ENCODE results near the gene TRIM72. TPM values are rescaled to one million over a fixed set of nuclear protein-coding genes. Genes with fewer than 3 reads are reported as not detected.
"Not testable (repeated sequence)": the region's sequence is repeated elsewhere in the genome, so short reads cannot be mapped to it uniquely, and the experiment has no call there.

TRIM72 gene
- total RNA-seq, 4 donors from 2014 or later, result 0.14 TPM; not detected in 3

DNA sequence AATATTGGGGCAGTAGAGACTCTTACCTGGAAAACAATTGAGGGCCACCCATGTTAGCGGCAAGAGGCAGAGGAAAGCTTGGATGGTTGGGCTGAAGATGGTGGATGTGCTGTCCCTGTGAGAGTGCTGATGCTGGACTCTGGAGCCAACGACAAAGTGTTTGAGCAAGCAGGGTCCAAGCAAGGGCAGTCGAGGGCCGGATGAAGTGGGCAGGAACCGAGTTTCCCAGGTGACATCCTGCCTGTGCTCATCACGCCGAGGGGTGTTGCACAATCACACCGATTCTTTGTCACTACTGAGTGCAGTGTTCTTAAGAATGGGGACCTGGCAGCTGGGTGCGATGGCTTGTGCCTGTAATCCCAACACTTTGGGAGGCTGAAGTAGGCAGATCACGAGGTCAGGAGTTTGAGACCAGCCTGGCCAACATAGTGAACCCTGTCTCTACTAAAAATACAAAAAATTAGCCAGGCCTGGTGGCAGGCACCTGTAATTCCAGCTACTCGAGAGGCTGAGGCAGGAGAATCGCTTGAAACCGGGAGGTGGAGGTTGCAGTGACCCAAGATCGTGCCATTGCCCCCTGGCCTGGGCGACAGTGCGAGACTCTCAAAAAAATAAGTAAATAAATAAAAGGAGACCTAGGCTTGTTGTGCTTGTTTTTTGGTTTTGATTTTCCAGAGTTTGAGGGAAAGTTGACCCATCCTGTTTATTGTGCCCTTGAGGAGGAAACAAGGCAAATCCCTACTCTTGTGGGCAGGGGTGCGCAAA, 17.4 kb upstream of the TRIM72 start:
- in situ Hi-C loops (cut with MboI; ENCODE audit: low pct_ligation_motif_present in 1 of 4, low pct_unique_long_range_greater_than_20kb in 1 of 4, low sequenced_read_pairs in 3 of 4), result loop anchor here in 2 of 4 donors (10.0 to 25.0 kb wide), 2 partner anchors 241 to 248 kb away; partner anchors contain the start of genes ZNF843 (in 2 of the 2) and COX6A2 (in 1 of the 2)
- WGBS, 2 donors (ENCODE audit: low coverage in 1 of 2), result 86 to 98% methylated on average over 7 to 17 of the region's 17 CpGs
- H3K4me1 ChIP-seq, result peaks cover 7 to 19% (median 11%) of the 10 kb centered on the region in 4 donors
- H3K4me3 ChIP-seq, result no peak overlapping the region
- DNase-seq, result no peak
- intact Hi-C loops (cut with DNase I; ENCODE audit: low total_unique reads), result no loop called here
- H3K27me3 ChIP-seq, result no peaks in the 10 kb centered on the region
- H3K9me3 ChIP-seq, result no peaks in the 10 kb centered on the region
- H3K27ac ChIP-seq, result no peak overlapping the region
- TF ChIP-seq POLR2A (IDR thresholded peaks at IDR 0.05), result no peak
- TF ChIP-seq EP300 (IDR thresholded peaks at IDR 0.05; ENCODE audit: low read depth), result no peak
- TF ChIP-seq, protein P1, sequence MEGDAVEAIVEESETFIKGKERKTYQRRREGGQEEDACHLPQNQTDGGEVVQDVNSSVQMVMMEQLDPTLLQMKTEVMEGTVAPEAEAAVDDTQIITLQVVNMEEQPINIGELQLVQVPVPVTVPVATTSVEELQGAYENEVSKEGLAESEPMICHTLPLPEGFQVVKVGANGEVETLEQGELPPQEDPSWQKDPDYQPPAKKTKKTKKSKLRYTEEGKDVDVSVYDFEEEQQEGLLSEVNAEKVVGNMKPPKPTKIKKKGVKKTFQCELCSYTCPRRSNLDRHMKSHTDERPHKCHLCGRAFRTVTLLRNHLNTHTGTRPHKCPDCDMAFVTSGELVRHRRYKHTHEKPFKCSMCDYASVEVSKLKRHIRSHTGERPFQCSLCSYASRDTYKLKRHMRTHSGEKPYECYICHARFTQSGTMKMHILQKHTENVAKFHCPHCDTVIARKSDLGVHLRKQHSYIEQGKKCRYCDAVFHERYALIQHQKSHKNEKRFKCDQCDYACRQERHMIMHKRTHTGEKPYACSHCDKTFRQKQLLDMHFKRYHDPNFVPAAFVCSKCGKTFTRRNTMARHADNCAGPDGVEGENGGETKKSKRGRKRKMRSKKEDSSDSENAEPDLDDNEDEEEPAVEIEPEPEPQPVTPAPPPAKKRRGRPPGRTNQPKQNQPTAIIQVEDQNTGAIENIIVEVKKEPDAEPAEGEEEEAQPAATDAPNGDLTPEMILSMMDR (IDR thresholded peaks at IDR 0.05), result no peak
- no peak for TF ChIP-seq POLR2AphosphoS5 (IDR thresholded peaks at IDR 0.05)
- H3K36me3 ChIP-seq, result peaks cover 0 to 46% (median 13%) of the 10 kb centered on the region in 4 donors

DNA sequence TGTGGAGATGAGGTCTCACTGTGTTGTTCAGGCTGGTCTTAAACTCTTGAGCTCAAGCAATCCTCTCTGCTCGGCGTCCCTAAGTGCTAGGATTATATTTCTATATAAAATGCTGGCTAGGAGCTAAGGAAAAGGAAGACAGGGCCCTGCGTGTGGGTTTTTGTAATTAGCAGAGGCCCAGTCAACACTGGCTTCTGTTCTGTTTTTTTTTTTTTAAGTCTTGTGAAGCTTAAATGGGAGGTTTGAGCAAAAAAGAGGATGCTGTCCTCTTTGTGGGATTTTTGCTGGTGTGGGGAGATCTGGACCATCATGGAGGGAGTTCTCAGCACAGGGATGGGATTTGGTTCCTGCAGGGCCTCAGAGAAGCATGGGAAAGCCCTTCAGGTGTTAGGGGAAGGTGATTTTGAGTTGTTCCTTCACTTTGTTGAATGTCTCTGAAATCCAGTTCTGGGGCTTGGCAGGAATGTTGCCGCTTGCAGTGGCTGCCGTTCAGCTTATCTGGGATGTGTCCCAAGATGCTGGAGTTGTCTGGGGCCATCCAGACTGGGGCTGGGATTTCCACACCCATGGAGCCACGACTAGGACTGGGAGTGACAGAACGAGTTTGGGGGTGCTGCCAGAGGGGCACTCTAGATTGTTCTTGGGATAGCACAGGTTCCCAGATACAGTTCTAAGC, 15.6 kb upstream of the TRIM72 start:
- TF ChIP-seq POLR2AphosphoS5 (IDR thresholded peaks at IDR 0.05) (no peak), EP300 (IDR thresholded peaks at IDR 0.05; ENCODE audit: low read depth) (no peak), POLR2A (IDR thresholded peaks at IDR 0.05) (no peak)
- TF ChIP-seq, protein P1 (IDR thresholded peaks at IDR 0.05), result no peak
- H3K27ac ChIP-seq, result no peak overlapping the region
- WGBS, 2 donors (ENCODE audit: low coverage in 1 of 2), result 61 to 80% methylated on average over 1 to 7 of the region's 7 CpGs
- in situ Hi-C loops (cut with MboI; ENCODE audit: low pct_ligation_motif_present in 1 of 4, low pct_unique_long_range_greater_than_20kb in 1 of 4, low sequenced_read_pairs in 3 of 4) (loop anchor here in 2 of 4 donors (10.0 to 25.0 kb wide), 2 partner anchors 239 to 246 kb away; partner anchors contain the start of genes ZNF843 (in 2 of the 2) and COX6A2 (in 1 of the 2)), intact Hi-C loops (cut with DNase I; ENCODE audit: low total_unique reads) (no loop called here)
- H3K4me1 ChIP-seq, result peaks cover 15 to 28% (median 21%) of the 10 kb centered on the region in 4 donors
- H3K9me3 ChIP-seq, result no peaks in the 10 kb centered on the region
- no peaks in the 10 kb centered on the region for H3K27me3 ChIP-seq
- H3K4me3 ChIP-seq, result no peak overlapping the region
- peaks cover 0 to 27% (median 4%) of the 10 kb centered on the region in 4 donors for H3K36me3 ChIP-seq
- no peak for DNase-seq

DNA sequence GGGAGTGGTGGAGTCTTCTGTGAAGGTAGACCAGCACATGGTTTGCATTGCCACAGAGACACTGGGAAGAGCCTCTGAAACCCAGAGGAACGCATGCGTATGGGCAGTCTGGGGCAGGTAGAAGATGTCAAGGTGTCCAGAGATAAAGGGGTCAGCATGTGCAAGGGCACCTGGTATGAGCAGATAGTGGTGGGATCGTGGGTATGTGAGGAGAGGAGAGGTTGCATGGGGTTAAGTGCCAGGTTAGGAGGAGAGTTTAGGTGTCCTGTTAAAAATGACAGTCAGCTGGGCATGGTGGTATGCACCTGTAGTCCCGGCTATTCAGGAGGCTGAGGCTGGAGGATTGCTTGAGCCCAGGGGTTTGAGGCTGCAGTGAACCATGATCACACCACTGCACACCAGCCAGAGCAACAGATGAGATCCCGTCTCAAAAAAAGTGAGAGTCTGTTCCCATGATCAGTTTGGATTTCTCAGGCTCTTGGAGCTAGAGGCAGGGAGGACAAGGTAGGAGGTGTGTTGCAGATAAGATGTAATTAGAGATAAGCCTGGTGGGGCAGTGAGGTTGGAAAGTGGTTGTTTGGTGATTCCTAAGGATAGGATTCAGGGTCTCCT, 14.4 kb upstream of the TRIM72 start:
- 89 to 92% methylated on average over 3 to 5 of the region's 5 CpGs for WGBS, 2 donors (ENCODE audit: low coverage in 1 of 2)
- Histone ChIP-seq H3K4me1 (peaks cover 15 to 33% (median 22%) of the 10 kb centered on the region in 4 donors), H3K4me3 (no peak overlapping the region), H3K9me3 (no peaks in the 10 kb centered on the region), H3K27me3 (no peaks in the 10 kb centered on the region), H3K36me3 (peaks cover 0 to 15% (median 0%) of the 10 kb centered on the region in 4 donors), H3K27ac (peak overlapping the region in 1 of 4 donors; percentile 87)
- no peak for DNase-seq
- TF ChIP-seq POLR2A (IDR thresholded peaks at IDR 0.05) (no peak), POLR2AphosphoS5 (IDR thresholded peaks at IDR 0.05) (no peak), EP300 (IDR thresholded peaks at IDR 0.05; ENCODE audit: low read depth) (no peak)
- TF ChIP-seq, protein P1 (IDR thresholded peaks at IDR 0.05), result no peak
- intact Hi-C loops (cut with DNase I; ENCODE audit: low total_unique reads) (no loop called here), in situ Hi-C loops (cut with MboI; ENCODE audit: low pct_ligation_motif_present in 1 of 4, low pct_unique_long_range_greater_than_20kb in 1 of 4, low sequenced_read_pairs in 3 of 4) (loop anchor here in 2 of 4 donors (10.0 to 25.0 kb wide), 2 partner anchors 238 to 245 kb away; partner anchors contain the start of genes ZNF843 (in 2 of the 2) and COX6A2 (in 1 of the 2))

DNA sequence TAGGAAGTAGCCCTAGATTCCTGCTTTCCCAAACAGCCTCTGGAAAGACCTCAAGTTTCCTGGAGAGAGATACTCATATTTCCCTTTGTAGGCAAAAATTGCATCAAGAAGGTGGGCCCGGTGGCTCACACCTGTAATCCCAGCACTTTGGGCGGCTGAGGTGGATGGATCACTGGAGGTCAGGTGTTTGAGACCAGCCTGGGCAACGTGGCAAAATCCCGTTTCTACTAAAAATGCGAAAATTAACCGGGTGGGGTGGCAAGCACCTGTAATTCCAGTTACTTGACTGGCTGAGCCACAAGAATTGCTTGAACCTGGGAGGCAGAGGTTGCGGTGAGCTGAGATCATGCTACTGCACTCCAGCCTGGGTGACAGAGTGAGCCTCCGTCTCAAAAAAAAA, 13.8 kb upstream of the TRIM72 start:
- H3K36me3 ChIP-seq; H3K27me3 ChIP-seq; in situ Hi-C loops (cut with MboI; ENCODE audit: low pct_ligation_motif_present in 1 of 4, low pct_unique_long_range_greater_than_20kb in 1 of 4, low sequenced_read_pairs in 3 of 4); H3K9me3 ChIP-seq; H3K4me3 ChIP-seq; DNase-seq; intact Hi-C loops (cut with DNase I; ENCODE audit: low total_unique reads): not testable (repeated sequence)
- H3K4me1 ChIP-seq, result peaks cover 15 to 33% (median 22%) of the 10 kb centered on the region in 4 donors
- H3K27ac ChIP-seq, result peak overlapping the region in 2 of 4 donors; percentile 87
- 78 to 84% methylated on average over 4 to 8 of the region's 8 CpGs for WGBS, 2 donors (ENCODE audit: low coverage in 1 of 2)

Measured in transverse colon (tissue), 4 donors.